Stimulated activated CD8-positive, alpha-beta memory T cell treated with anti-CD3 and anti-CD28 coated beads, Interleukin-15, amount 100 ng/mL, for 1 hour (primary cell): Measurements from ENCODE around the gene CLCNKA.
A peak's percentile ranks its signal among the peaks of the same experiment; 100 is the strongest.
"Not testable (repeated sequence)": the region's sequence is repeated elsewhere in the genome, so short reads cannot be mapped to it uniquely, and the experiment has no call there.

Source experiments
- DNase-seq: peaks from one replicate; pipeline ENCODE4 v3.0.0-alpha.2; 2020; ENCODE audit warnings: low read depth

CLCNKA gene

GRCh38 chr1:15997637-15998280 lies 24.1 kb upstream of the CLCNKA start:
- DNase-seq = no peak

GRCh38 chr1:15998929-15999328 lies 22.9 kb upstream of the CLCNKA start:
- DNase-seq = no peak

- not testable (repeated sequence) for DNase-seq
Measured at GRCh38 chr1:16001274-16001673, 20.6 kb upstream of the CLCNKA start.

- no peak for DNase-seq
Measured at GRCh38 chr1:16005597-16005996, 16.2 kb upstream of the CLCNKA start.

GRCh38 chr1:16006010-16006409 lies 15.8 kb upstream of the CLCNKA start:
- DNase-seq = no peak

GRCh38 chr1:16006552-16007485 lies 15.0 kb upstream of the CLCNKA start:
- no peak for DNase-seq

GRCh38 chr1:16007671-16008341 lies 14.0 kb upstream of the CLCNKA start:
- DNase-seq = no peak

GRCh38 chr1:16009030-16009460 lies 12.8 kb upstream of the CLCNKA start:
- peak; percentile 60 for DNase-seq

- DNase-seq = no peak
Measured at GRCh38 chr1:16009678-16010077, 12.2 kb upstream of the CLCNKA start.

- no peak for DNase-seq
Measured at GRCh38 chr1:16010837-16011236, 11.0 kb upstream of the CLCNKA start.

- no peak for DNase-seq
Measured at GRCh38 chr1:16011936-16012589, 9.8 kb upstream of the CLCNKA start.

GRCh38 chr1:16012590-16013219 lies 9.1 kb upstream of the CLCNKA start:
- DNase-seq = no peak

- peak; percentile 23 for DNase-seq
Measured at GRCh38 chr1:16013220-16013907, 8.5 kb upstream of the CLCNKA start.

- no peak for DNase-seq
Measured at GRCh38 chr1:16013908-16014258, 8.0 kb upstream of the CLCNKA start.

- DNase-seq = no peak
Measured at GRCh38 chr1:16014509-16015482, 7.0 kb upstream of the CLCNKA start.

- no peak for DNase-seq
Measured at GRCh38 chr1:16015491-16015890, 6.3 kb upstream of the CLCNKA start.

GRCh38 chr1:16015960-16016901 lies 5.6 kb upstream of the CLCNKA start:
- DNase-seq = no peak

GRCh38 chr1:16017076-16017460 lies 4.8 kb upstream of the CLCNKA start:
- no peak for DNase-seq
